H9 (cell line): ENCODE data around the gene RIPPLY3. TPM values are rescaled to one million over a fixed set of nuclear protein-coding genes. Genes with fewer than 3 reads are reported as not detected.

Experiments used
- DNase-seq: peaks from one replicate; pipeline ENCODE4 v3.0.0-alpha.2; 2017
- H2AFZ ChIP-seq: one replicate; pipeline ENCODE4 v1.6.1; 2013; ENCODE audit warnings: mild to moderate bottlenecking, low read length, control low read depth, moderate library complexity
- H2AK5ac ChIP-seq: 2 replicates; pipeline ENCODE4 v1.6.1; 2013; ENCODE audit warnings: low read length, control low read depth, mixed read lengths; ENCODE audit not compliant: insufficient read length
- H2BK120ac ChIP-seq: one replicate; pipeline ENCODE4 v1.6.1; 2013; ENCODE audit warnings: low read depth, mild to moderate bottlenecking, low read length, control low read depth, inconsistent platforms; ENCODE audit not compliant: poor library complexity, severe bottlenecking
- H2BK12ac ChIP-seq: 2 replicates; pipeline ENCODE4 v1.6.1; 2013; ENCODE audit warnings: low read length, control low read depth, mixed read lengths, low read depth; ENCODE audit not compliant: insufficient read length
- H2BK15ac ChIP-seq: 2 replicates; pipeline ENCODE4 v1.6.1; 2013; ENCODE audit warnings: low read depth, low read length, control low read depth
- H2BK20ac ChIP-seq: one replicate; pipeline ENCODE4 v1.6.1; 2013; ENCODE audit warnings: low read depth, mild to moderate bottlenecking, low read length, control low read depth, inconsistent platforms; ENCODE audit not compliant: poor library complexity, severe bottlenecking
- H2BK5ac ChIP-seq: 2 replicates; pipeline ENCODE4 v1.6.1; 2013; ENCODE audit warnings: low read length, control low read depth, mixed read lengths; ENCODE audit not compliant: insufficient read length
- H3K14ac ChIP-seq: 2 replicates; pipeline ENCODE4 v1.6.1; 2013; ENCODE audit warnings: low read length, control low read depth; ENCODE audit not compliant: insufficient read depth
- H3K18ac ChIP-seq: 2 replicates; pipeline ENCODE4 v1.6.1; 2013; ENCODE audit warnings: low read depth, mild to moderate bottlenecking, mixed read lengths, low read length, control low read depth; ENCODE audit not compliant: insufficient read length
- H3K23ac ChIP-seq: 2 replicates; pipeline ENCODE4 v1.6.1; 2013; ENCODE audit warnings: low read length, control low read depth, mixed read lengths, low read depth; ENCODE audit not compliant: insufficient read length
- H3K23me2 ChIP-seq: 2 replicates; pipeline ENCODE4 v1.6.1; 2013; ENCODE audit warnings: low read depth, mild to moderate bottlenecking, mixed read lengths, low read length, control low read depth; ENCODE audit not compliant: insufficient read length, poor library complexity, severe bottlenecking
- H3K27ac ChIP-seq: 2 replicates; pipeline ENCODE4 v1.5.1; 2013; ENCODE audit warnings: low read length, control low read depth, mixed read lengths, low read depth; ENCODE audit not compliant: insufficient read length
- H3K27me3 ChIP-seq: 2 replicates; pipeline ENCODE4 v1.6.1; 2013; ENCODE audit warnings: low read length, control low read depth, inconsistent platforms; ENCODE audit not compliant: insufficient read depth
- H3K4ac ChIP-seq: 2 replicates; pipeline ENCODE4 v1.6.1; 2013; ENCODE audit warnings: low read depth, mild to moderate bottlenecking, control low read depth, inconsistent platforms, low read length, moderate library complexity
- H3K4me1 ChIP-seq: 2 replicates; pipeline ENCODE4 v1.6.1; 2013; ENCODE audit warnings: low read length, control low read depth, inconsistent platforms; ENCODE audit not compliant: insufficient read depth
- H3K4me2 ChIP-seq: 2 replicates; pipeline ENCODE4 v1.6.1; 2013; ENCODE audit warnings: low read length, control low read depth, mixed read lengths; ENCODE audit not compliant: insufficient read length, insufficient read depth
- H3K56ac ChIP-seq: 2 replicates; pipeline ENCODE4 v1.6.1; 2013; ENCODE audit warnings: low read depth, mild to moderate bottlenecking, mixed read lengths, low read length, control low read depth; ENCODE audit not compliant: insufficient read length
- H3K79me1 ChIP-seq: 2 replicates; pipeline ENCODE4 v1.6.1; 2013; ENCODE audit warnings: low read depth, mild to moderate bottlenecking, moderate library complexity, low read length, control low read depth, inconsistent platforms; ENCODE audit not compliant: insufficient read depth, poor library complexity, severe bottlenecking
- H3K79me2 ChIP-seq: 2 replicates; pipeline ENCODE4 v1.6.1; 2013; ENCODE audit warnings: low read length, control low read depth, inconsistent platforms; ENCODE audit not compliant: insufficient read depth
- H3K9ac ChIP-seq: 2 replicates; pipeline ENCODE4 v1.6.1; 2013; ENCODE audit warnings: low read length, control low read depth, mixed read lengths; ENCODE audit not compliant: insufficient read length; ENCODE audit errors: extremely low read depth
- H3K9me3 ChIP-seq: one replicate; pipeline ENCODE4 v1.6.1; 2013; ENCODE audit warnings: low read depth, low read length, inconsistent platforms; ENCODE audit not compliant: control insufficient read depth
- H3T11ph ChIP-seq: one replicate; pipeline ENCODE4 v1.6.1; 2013; ENCODE audit warnings: mild to moderate bottlenecking, low read length, control low read depth, inconsistent platforms
- H4K20me1 ChIP-seq: one replicate; pipeline ENCODE4 v1.6.1; 2013; ENCODE audit not compliant: control insufficient read depth, insufficient read length, insufficient read depth
- H4K5ac ChIP-seq: 2 replicates; pipeline ENCODE4 v1.6.1; 2013; ENCODE audit warnings: low read depth, mild to moderate bottlenecking, mixed read lengths, low read length, control low read depth; ENCODE audit not compliant: insufficient read length
- H4K8ac ChIP-seq: replicated peaks from 2 replicates; pipeline ENCODE4 v1.6.1; 2013; ENCODE audit warnings: low read length, control low read depth, mixed read lengths, low read depth; ENCODE audit not compliant: insufficient read length
- H4K91ac ChIP-seq: 2 replicates; pipeline ENCODE4 v1.6.1; 2013; ENCODE audit warnings: low read depth, mild to moderate bottlenecking, moderate library complexity, mixed read lengths, low read length, control low read depth; ENCODE audit not compliant: insufficient read length
- H3K27ac Mint-ChIP-seq, 3 experiments: 2 replicates in 2 of 3; 3 replicates in 1 of 3; pipeline ENCODE4 v1.8.0; 2020 to 2021; ENCODE audit warnings: mixed read lengths in 3 of 3, mild to moderate bottlenecking in 1 of 3, moderate library complexity in 1 of 3
- H3K27me3 Mint-ChIP-seq: 2 replicates; pipeline ENCODE4 v1.8.0; 2021; ENCODE audit warnings: low read depth, mild to moderate bottlenecking, moderate library complexity, mixed read lengths
- H3K36me3 Mint-ChIP-seq, 3 experiments: 2 replicates in 2 of 3; 3 replicates in 1 of 3; pipeline ENCODE4 v1.8.0; 2020 to 2021; ENCODE audit warnings: low read depth in 3 of 3, mixed read lengths in 3 of 3; ENCODE audit not compliant: insufficient read depth in 1 of 3
- H3K4me1 Mint-ChIP-seq, 2 experiments: 2 replicates each; pipeline ENCODE4 v1.8.0; 2020; ENCODE audit warnings: mixed read lengths in 2 of 2
- H3K4me3 Mint-ChIP-seq, 2 experiments: 2 replicates in 1 of 2; 3 replicates in 1 of 2; pipeline ENCODE4 v1.8.0; 2020 to 2021; ENCODE audit warnings: mild to moderate bottlenecking in 2 of 2, mixed read lengths in 2 of 2, moderate library complexity in 1 of 2
- H3K9me3 Mint-ChIP-seq, 2 experiments: 2 replicates in 1 of 2; 3 replicates in 1 of 2; pipeline ENCODE4 v1.8.0; 2020; ENCODE audit warnings: mild to moderate bottlenecking in 2 of 2, mixed read lengths in 2 of 2, moderate library complexity in 1 of 2
- WGBS: extraction: QIAGEN DNeasy Blood & Tissue Kit; methylation state at CpG from one replicate; pipeline ENCODE4 v1.1.7; 2013; ENCODE audit warnings: missing lambda C conversion rate, low lambda C conversion rate, mixed read lengths; ENCODE audit not compliant: insufficient read length; ENCODE audit errors: extremely low coverage; 5-methylcytosine and 5-hydroxymethylcytosine counted together
- total RNA-seq: library from RNA; stranded (reverse); gene quantifications from 2 replicates; pipeline ENCODE4 v1.2.1, GENCODE V29; 2021
- TF ChIP-seq, protein P1 (sequence below): fragments of 200-600 bp; sonication (generic); conservative IDR thresholded peaks from 3 replicates; pipeline ENCODE4 v1.8.0; 2021; ENCODE audit warnings: antibody characterized with exemption, mild to moderate bottlenecking

Gene RIPPLY3
- total RNA-seq, 1 experiment from 2014 or later, result 1.9 TPM

DNA sequence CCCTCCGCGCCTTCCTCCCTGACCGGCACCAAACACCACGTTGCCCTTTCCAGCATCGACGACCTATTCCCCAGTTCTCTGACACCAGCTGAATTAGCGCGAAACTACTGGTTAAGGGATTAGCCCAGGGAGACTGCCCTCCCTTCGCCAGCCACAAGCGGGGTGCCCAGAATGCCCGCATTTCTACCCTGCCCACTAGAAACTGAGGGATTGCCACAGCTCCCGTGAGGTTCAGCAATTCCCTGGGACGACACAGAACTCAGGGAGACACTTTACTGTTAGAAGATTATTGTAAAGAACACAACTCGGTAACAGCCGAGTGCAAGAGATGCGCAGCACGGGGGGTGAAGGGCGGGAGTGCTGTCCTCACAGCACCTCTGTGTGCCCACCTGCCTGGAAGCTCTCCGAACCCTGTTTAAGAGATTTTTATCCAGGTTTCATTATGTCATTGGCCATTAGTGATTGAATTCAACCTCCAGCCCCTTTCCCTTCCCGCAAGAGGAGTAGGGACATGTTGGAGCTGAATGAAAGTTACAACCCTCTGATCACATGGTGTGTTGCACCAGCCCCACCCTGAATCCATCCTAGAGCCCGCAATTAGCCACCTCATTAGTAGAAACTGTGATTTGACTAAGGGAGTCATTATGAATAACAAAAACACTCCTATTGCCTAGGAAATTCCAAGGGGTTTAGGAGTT is 15.8 kb upstream of the RIPPLY3 start:
- Mint-ChIP-seq H3K27ac (peak overlapping the region; percentile 95 to 98 (median 95)), H3K4me3 (peak overlapping the region; percentile 68 to 89), H3K9me3 (peaks cover 0 to 2% of the 10 kb centered on the region in 2 experiments; a peak in 1 of 5 replicates), H3K27me3 (peaks cover 16% of the 10 kb centered on the region), H3K4me1 (peaks cover 15 to 30% of the 10 kb centered on the region in 2 experiments), H3K36me3 (no peaks in the 10 kb centered on the region)
- H3K79me1 ChIP-seq, result no peaks in the 10 kb centered on the region
- no peak overlapping the region for H2AFZ ChIP-seq
- TF ChIP-seq, protein P1, sequence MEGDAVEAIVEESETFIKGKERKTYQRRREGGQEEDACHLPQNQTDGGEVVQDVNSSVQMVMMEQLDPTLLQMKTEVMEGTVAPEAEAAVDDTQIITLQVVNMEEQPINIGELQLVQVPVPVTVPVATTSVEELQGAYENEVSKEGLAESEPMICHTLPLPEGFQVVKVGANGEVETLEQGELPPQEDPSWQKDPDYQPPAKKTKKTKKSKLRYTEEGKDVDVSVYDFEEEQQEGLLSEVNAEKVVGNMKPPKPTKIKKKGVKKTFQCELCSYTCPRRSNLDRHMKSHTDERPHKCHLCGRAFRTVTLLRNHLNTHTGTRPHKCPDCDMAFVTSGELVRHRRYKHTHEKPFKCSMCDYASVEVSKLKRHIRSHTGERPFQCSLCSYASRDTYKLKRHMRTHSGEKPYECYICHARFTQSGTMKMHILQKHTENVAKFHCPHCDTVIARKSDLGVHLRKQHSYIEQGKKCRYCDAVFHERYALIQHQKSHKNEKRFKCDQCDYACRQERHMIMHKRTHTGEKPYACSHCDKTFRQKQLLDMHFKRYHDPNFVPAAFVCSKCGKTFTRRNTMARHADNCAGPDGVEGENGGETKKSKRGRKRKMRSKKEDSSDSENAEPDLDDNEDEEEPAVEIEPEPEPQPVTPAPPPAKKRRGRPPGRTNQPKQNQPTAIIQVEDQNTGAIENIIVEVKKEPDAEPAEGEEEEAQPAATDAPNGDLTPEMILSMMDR, result no peak
- no peak overlapping the region for H2AK5ac ChIP-seq
- H3K9me3 ChIP-seq, result no peaks in the 10 kb centered on the region
- no peak overlapping the region for H3T11ph ChIP-seq
- H4K91ac ChIP-seq, result no peak overlapping the region
- H3K4me2 ChIP-seq, result peak overlapping the region; percentile 92
- H2BK120ac ChIP-seq, result no peak overlapping the region
- no peaks in the 10 kb centered on the region for H3K27me3 ChIP-seq
- H2BK5ac ChIP-seq, result no peak overlapping the region
- H2BK20ac ChIP-seq, result peak overlapping the region; percentile 26
- peak overlapping the region; percentile 83 for H3K14ac ChIP-seq
- no peak overlapping the region for H4K8ac ChIP-seq
- H3K9ac ChIP-seq, result peak overlapping the region; percentile 42
- H3K79me2 ChIP-seq, result no peaks in the 10 kb centered on the region
- peak overlapping the region; percentile 93 for H3K18ac ChIP-seq
- no peaks in the 10 kb centered on the region for H4K20me1 ChIP-seq
- peak overlapping the region; percentile 40 for H3K27ac ChIP-seq
- no peak overlapping the region for H2BK12ac ChIP-seq
- DNase-seq, result peak; percentile 45
- WGBS, result no CpG with 5 or more reads among the region's 21 CpGs
- no peak overlapping the region for H3K56ac ChIP-seq
- H3K4me1 ChIP-seq, result no peaks in the 10 kb centered on the region; the same call in 1 of the 2 replicates
- no peak overlapping the region; the same call in 1 of the 2 replicates for H3K4ac ChIP-seq
- peak overlapping the region; percentile 22 for H4K5ac ChIP-seq
- H3K23ac ChIP-seq, result no peak overlapping the region
- H3K23me2 ChIP-seq, result peaks cover 8% of the 10 kb centered on the region
- H2BK15ac ChIP-seq, result no peak overlapping the region
